DMS79 treated with DMSO at 0.1 percent for 48 hours (cell line): ENCODE measurements around the gene TPST2.
A peak's percentile ranks its signal among the peaks of the same experiment; 100 is the strongest.

Experiments
- DNase-seq: peaks from one replicate; lab custom pipeline; 2025; lab: John Stamatoyannopoulos, UW

The TPST2 gene

DNA sequence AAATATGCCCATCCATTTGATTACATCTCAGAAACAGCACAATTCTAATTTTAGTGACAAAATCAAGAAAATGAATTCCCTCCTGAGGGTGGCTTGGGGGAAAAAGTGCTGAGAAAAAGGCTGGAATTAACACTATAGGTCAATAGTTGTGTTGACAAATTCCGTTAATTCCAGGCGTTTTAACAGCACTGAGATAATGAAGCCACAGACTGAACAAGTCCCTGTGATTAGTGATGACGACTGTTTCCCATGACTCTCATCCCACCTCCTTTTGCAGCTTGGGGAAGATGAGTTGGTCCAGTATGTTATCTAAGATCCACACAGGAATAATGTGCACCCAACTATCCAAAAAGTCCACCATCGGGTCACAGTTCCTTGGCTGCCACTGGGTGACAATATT lies 93.5 kb downstream of the TPST2 start:
- DNase-seq: no peak

- DNase-seq: peak; percentile 65
Observed at GRCh38 chr22:26494506-26494905, 95.4 kb downstream of the TPST2 start.

DNA sequence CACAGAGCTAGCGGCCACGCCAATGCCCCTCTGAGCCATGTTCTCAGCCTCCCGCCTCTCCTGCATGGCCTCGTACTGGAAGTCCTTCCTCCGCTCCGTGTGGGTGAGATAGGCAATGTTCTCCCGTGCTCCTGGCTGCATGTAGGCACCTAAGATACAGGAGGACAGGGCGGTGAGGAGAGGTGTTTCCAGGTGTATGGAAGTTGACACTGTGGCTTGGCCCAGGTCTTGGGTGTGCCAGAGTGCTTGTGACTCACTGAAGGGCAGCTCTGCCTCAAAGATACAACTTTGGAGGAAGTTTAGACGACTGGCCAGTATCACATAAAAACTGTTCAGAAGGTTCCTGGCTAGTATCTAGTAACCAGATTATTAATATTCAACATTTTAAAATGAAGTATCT lies 97.7 kb downstream of the TPST2 start:
- DNase-seq: no peak

- no peak for DNase-seq
Observed at GRCh38 chr22:26489447-26490036, 100.4 kb downstream of the TPST2 start.

- DNase-seq: peak; percentile 78
Observed at GRCh38 chr22:26487996-26488395, 101.9 kb downstream of the TPST2 start.

DNA sequence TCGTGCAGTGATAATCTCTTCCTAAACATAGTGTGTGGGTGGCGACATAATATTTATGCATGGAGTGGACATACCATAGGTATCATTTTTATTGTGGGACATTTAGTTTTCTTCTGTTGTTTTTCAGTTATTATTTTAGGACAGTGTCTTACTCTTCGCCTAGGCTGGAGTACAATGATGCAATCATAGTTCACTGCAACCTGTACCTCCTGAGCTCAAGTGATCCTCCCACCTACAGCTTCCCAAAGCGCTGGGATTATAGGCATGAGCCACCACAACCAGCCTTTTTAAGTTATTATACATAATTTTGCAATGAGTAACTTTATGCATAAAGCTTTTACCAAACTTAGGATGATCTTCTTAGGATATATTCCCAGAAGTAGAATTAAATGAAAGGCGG lies 103.5 kb downstream of the TPST2 start:
- DNase-seq: no peak

- no peak for DNase-seq
Observed at GRCh38 chr22:26485806-26486390, 104.0 kb downstream of the TPST2 start.

- DNase-seq: no peak
Observed at GRCh38 chr22:26485013-26485412, 104.9 kb downstream of the TPST2 start.

DNA sequence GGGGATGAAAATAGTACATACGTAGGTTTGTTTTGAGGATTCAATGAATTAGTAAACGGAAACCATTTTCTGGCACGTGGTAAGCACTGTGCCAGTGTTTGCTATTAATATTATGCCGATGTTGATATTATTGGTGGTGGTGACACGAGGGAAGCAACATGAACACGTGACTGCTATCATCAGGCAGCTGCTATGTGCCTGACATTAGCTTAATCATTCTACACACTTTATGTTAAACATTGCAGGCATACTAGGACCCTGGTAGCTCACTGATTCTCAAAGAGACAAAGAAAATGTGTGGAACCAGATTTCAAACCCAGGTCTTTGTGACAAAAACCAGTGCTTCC lies 105.6 kb downstream of the TPST2 start:
- DNase-seq: no peak

DNA sequence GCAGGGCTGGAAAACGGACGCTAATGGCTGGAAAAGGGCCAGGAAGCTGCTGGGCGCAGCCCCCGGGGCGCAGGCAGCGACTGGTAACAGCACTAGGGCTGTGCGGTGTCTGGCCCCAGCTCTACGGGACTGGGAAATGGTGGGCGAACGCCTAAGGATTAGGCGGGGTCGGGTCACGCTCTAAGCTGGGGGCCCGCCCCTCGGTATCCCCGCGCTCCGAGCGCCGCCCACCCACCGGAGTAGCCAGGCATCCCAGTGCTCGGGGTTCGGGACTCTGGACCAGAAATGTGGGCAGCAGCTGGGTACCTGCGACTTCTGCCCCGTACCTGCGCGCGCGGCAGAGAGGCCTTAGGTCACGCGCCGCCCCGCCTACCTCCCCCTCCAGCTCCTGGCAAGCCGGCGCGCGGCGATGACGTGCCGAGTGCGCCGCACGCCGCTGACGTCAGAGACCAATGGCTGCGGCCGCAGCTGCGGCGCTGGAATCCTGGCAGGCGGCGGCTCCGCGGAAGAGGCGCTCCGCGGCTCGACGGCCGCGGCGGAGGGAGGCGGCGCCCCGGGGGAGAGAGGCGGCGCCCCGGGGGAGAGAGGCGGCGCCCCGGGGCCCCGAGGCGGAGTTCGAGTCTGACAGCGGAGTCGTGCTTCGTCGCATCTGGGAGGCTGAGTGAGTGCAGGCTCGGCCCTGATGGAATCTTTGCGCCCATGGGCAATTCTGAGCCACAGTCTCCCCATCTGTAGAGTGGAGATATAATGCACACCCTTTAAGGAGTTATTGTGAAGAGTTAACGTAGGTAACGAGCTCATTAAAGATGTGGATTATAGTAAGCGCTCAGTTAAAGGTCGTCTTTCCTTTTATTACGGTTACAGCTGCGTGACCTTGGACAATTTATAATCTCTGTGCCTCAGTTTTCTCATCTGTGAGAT lies 106.2 kb downstream of the TPST2 start, which contains the start of the genes HPS4 and SRRD:
HPS4 (minus strand) TSS at position 345 of the 921 bp plus-strand sequence. CDS start 2,021 bp downstream, outside the sequence.
SRRD (plus strand) TSS at position 439 of the 921 bp plus-strand sequence; CDS start at position 453, 14 bp downstream.
- peak; percentile 36 for DNase-seq

DNA sequence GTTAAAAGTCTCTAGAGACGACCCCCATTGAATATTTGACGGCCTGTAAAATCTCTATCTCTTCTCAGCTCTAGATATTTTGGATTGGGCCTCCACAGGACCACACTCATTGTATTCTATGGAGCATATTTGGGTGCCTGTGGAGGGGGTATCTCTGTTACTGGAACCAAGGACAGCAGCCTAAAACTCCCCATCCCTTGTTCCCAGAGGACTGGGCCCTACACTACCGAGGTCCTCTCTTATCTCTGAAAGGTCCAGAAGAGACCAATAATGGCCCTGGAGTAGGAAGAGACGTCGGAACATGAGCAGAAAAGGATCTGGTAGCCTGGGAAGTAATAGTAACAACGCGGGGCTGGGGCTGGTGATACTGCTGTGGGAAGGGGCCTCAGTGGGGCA lies 106.9 kb downstream of the TPST2 start:
- no peak for DNase-seq

GRCh38 chr22:26482161-26482560 lies 107.8 kb downstream of the TPST2 start:
- no peak for DNase-seq

DNA sequence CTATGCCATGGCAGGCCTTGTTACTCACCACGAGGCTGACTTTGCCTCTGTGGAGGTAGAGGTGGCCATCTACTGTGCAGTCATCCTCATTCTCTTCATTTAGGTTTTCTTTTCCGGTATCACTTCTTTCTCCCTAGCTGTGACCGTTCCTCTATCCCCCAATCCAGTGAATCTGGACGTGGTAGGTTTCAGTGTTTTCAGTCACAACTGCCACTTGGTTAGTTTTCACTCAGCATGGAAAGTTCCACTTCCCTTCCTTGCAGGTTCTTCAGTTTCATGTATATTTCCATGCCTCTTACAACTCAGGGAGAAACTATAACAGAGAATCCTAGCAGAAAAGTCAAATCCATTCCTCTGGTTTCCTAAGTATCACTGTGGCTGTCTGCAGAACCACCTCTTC lies 108.2 kb downstream of the TPST2 start:
- no peak for DNase-seq

GRCh38 chr22:26481112-26481693 lies 108.7 kb downstream of the TPST2 start:
- DNase-seq: no peak

DNA sequence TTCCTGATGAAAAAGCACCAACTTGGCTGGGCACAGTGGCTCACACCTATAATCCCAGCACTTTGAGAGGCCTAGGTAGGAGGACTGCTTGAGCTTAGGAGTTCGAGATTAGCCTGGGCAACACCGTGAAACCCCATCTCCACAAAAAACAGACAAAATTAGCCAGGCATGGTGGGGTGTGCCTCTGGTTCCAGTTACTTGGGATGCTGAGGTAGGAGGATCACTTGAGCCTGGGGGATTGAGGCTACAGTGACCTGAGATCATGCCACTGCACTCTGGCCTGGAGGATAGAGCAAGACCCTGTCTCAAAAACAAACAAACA lies 109.4 kb downstream of the TPST2 start:
- no peak for DNase-seq

DNA sequence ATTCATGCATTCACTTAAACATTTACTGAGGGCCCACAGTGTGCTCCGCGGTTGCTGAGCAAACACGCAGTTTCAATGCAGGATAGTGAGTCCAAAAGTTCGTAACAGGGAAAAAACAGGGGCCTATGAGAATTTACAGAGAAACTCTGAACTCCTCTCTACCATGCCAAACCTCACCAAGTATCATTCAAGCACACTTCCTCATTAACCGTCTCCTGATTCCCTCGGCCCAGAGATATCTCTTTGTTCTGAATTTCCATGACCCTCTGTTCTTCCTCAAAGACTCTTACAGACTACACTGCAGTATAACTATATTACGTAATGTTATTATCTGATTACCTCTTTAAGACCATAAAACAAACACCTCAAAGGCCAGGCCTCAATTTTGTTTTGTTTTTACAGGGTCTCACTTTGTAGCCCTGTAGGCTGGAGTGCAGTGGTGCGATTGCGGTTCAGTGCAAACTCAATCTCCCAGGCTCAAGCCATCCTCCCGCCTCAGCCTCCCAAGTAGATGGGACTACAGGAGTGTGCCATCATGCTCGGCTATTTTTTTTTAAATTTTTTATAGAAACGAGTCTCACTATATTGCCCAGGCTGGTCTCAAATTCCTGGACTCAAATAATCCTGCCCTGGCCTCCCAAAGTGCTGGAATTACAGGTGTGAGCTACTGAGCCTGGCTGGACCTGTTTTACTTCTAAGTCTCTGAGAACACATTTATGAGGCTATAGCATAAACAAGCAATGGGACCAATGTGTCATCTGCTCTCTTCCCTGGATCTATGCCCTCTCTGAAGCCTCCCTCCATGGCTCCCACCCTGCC lies 109.9 kb downstream of the TPST2 start:
- DNase-seq: no peak

- no peak for DNase-seq
Observed at GRCh38 chr22:26479043-26479791, 110.7 kb downstream of the TPST2 start.

DNA sequence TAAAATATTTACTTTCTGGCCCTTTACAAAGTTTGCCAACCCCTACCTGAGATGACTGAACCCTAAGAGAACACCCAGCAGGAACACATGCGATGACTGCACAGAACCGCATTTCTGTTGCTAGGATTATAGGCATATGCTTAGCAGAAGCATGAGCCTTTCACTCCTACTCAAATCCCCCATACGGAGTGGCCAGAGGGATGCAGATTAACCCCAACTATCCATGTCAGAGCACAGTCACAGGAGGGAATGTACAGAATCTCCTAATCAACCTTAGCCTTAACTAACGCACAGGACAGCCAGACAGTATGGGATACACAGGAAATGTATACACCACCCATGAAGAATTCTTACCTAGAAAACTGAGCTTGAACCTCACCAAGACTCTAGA lies 112.6 kb downstream of the TPST2 start:
- DNase-seq: no peak

DNA sequence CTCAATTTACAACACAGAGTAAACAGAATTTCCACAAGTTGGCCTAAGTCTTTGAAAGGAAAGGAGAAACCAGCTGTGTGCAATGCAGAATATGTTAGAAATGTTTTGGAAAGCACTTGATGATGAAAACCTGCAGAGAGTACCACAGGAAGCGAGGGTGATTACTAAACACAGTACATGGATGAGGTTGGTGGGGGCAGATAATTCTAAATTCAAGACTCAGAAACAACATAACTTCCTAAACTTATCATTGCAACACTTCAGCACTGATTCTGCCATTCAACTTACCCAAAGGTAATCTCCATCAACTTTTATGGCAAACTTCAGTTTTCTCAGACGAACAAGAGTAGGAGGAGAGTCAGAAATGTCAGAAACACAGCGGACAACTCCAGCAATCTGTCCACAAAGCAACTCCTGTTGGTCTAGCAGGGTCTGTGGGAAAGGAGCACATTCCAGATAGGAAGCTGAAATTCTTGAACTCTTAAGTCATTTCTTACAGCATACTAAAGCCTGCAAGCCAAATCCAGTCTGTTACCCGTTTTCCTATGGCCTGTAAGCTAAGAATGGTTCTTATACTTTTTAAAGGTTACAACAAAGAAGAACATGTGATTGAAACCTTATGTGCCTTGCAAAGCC lies 113.1 kb downstream of the TPST2 start:
- no peak for DNase-seq

DNA sequence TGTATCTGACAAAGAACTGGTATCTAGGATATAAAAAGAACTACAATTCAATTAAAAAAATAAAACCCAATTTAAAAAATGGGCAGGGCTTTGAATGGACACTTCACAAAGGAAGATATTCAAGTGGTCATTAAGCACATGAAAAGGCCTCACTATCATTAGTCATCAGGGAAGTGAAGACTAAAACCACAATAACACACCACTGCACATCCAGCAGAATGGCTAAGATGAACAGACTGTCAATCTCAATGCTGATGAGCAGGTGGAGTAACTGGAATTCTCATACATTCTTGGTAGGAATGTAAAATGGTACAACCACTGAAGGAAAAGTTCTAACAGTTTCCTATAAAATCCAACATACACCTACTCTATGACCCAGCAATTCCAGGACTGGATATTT lies 115.2 kb downstream of the TPST2 start:
- DNase-seq: no peak
